Smooth muscle cell (in vitro differentiated cells): ENCODE results near the gene NPY5R. TPM values are rescaled to one million over a fixed set of nuclear protein-coding genes. Genes with fewer than 3 reads are reported as not detected.

ENCODE experiments used
- DNase-seq: peaks from one replicate; lab custom pipeline; 2025; ENCODE audit not compliant: unreplicated experiment; lab: John Stamatoyannopoulos, UW
- H2AFZ ChIP-seq: fragments of 200-600 bp; sonication (generic); 2 replicates; pipeline ENCODE4 v1.6.0; 2016; ENCODE audit warnings: antibody characterized with exemption, low read depth, mild to moderate bottlenecking
- H3F3A ChIP-seq: fragments of 200-600 bp; sonication (generic); 2 replicates; pipeline ENCODE4 v1.6.0; 2017; ENCODE audit warnings: antibody characterized with exemption, low read depth
- H3K27ac ChIP-seq: fragments of 200-600 bp; sonication (generic); 2 replicates; pipeline ENCODE4 v1.5.1; 2016; ENCODE audit warnings: low read depth, mild to moderate bottlenecking
- H3K27me3 ChIP-seq: fragments of 200-600 bp; sonication (generic); 2 replicates; pipeline ENCODE4 v1.6.1; 2016; ENCODE audit warnings: low read depth, mild to moderate bottlenecking
- H3K36me3 ChIP-seq: fragments of 200-600 bp; sonication (generic); 2 replicates; pipeline ENCODE4 v1.5.1; 2016; ENCODE audit warnings: low read depth
- H3K4me1 ChIP-seq: fragments of 200-600 bp; sonication (generic); 2 replicates; pipeline ENCODE4 v1.5.1; 2016; ENCODE audit warnings: low read depth
- H3K4me2 ChIP-seq: fragments of 200-600 bp; sonication (generic); 2 replicates; pipeline ENCODE4 v1.6.0; 2016; ENCODE audit warnings: mild to moderate bottlenecking
- H3K4me3 ChIP-seq: fragments of 200-600 bp; sonication (generic); 2 replicates; pipeline ENCODE4 v1.5.1; 2016; ENCODE audit warnings: mild to moderate bottlenecking
- H3K79me2 ChIP-seq: fragments of 200-600 bp; sonication (generic); 2 replicates; pipeline ENCODE4 v1.6.0; 2016; ENCODE audit warnings: low read depth, mild to moderate bottlenecking
- H3K9ac ChIP-seq: fragments of 200-600 bp; sonication (generic); 2 replicates; pipeline ENCODE4 v1.6.0; 2016; ENCODE audit warnings: low read depth
- H3K9me3 ChIP-seq: fragments of 200-600 bp; sonication (generic); replicated peaks from 2 replicates; pipeline ENCODE4 v1.5.1; 2016; ENCODE audit warnings: low read depth
- H4K20me1 ChIP-seq: fragments of 200-600 bp; sonication (generic); 2 replicates; pipeline ENCODE4 v1.6.0; 2016; ENCODE audit warnings: low read depth
- WGBS: methylation state at CpG from one replicate; pipeline ENCODE4 v1.1.7; 2016; ENCODE audit warnings: low lambda C conversion rate; 5-methylcytosine and 5-hydroxymethylcytosine counted together
- polyA plus RNA-seq: library from polyadenylated mRNA; unstranded; fragments of >200 nt; fragmentation: Nextera tagmentation; extraction: Ambion mirVana; gene quantifications from 2 replicates; pipeline ENCODE4 v1.2.1, GENCODE V29; 2016
- total RNA-seq: library from RNA; depleted of rRNA; stranded (reverse); fragments of >200 nt; gene quantifications from 2 replicates; pipeline ENCODE4 v1.2.3, GENCODE V29; 2014
- TF ChIP-seq, protein P1 (sequence below): fragments of 200-600 bp; sonication (generic); IDR thresholded peaks from 2 replicates; pipeline ENCODE4 v1.5.1; 2017; ENCODE audit warnings: borderline replicate concordance, mild to moderate bottlenecking, antibody characterized with exemption; ENCODE audit not compliant: insufficient read depth, poor library complexity, severe bottlenecking

NPY5R gene
- total and polyA plus RNA-seq, 2 experiments from 2014 or later = 1.4 to 5.5 TPM

DNA sequence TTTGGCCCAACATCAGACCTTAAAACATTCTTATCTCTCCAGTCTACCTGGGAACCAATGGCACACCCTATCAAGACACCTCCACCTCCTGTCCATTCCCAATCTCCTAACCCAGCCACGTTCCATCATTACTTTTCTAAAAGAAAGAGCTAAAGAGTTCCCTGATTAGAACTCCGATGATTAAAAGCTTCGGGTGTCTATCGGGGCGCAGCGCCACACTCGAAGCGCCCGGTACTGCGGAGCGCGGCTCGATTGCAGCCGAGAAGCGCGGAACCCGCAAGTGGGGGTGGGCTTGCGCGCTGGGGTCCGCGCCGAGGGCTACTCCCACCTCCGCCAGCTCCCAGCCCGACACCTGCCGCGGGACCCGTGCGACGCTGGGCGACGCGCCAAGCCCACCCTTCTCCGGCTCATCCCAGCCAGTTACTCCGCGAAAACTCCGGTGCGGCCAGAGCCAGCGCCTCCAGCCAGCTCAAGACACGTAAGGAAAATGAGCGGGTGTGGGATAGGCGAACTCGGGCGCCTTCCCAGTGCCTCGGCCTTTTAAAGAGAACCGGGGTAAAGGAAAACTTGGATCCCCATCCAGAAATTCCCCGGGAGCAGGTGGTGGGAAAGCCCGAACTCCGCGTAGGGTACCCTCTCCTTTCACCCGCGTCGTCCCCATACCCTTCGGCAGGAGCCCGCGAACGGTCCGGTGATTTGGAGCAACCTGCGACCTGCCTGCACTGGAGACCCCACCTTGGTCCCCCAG, 11.9 kb upstream of the NPY5R start:
- Histone ChIP-seq H3K36me3 (no peaks in the 10 kb centered on the region), H3K4me3 (peak overlapping the region; percentile 72), H3K4me2 (peak overlapping the region; percentile 92), H3K27me3 (peaks cover 14% of the 10 kb centered on the region), H3K27ac (no peak overlapping the region), H3K9me3 (no peaks in the 10 kb centered on the region), H3K79me2 (peaks cover 36% of the 10 kb centered on the region), H2AFZ (peak overlapping the region; percentile 92), H3K4me1 (no peaks in the 10 kb centered on the region), H4K20me1 (no peaks in the 10 kb centered on the region), H3F3A (no peaks in the 10 kb centered on the region), H3K9ac (no peak overlapping the region)
- TF ChIP-seq, protein P1, sequence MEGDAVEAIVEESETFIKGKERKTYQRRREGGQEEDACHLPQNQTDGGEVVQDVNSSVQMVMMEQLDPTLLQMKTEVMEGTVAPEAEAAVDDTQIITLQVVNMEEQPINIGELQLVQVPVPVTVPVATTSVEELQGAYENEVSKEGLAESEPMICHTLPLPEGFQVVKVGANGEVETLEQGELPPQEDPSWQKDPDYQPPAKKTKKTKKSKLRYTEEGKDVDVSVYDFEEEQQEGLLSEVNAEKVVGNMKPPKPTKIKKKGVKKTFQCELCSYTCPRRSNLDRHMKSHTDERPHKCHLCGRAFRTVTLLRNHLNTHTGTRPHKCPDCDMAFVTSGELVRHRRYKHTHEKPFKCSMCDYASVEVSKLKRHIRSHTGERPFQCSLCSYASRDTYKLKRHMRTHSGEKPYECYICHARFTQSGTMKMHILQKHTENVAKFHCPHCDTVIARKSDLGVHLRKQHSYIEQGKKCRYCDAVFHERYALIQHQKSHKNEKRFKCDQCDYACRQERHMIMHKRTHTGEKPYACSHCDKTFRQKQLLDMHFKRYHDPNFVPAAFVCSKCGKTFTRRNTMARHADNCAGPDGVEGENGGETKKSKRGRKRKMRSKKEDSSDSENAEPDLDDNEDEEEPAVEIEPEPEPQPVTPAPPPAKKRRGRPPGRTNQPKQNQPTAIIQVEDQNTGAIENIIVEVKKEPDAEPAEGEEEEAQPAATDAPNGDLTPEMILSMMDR = no peak
- DNase-seq = no peak
- 1% methylated on average over 58 of the region's 58 CpGs for WGBS

DNA sequence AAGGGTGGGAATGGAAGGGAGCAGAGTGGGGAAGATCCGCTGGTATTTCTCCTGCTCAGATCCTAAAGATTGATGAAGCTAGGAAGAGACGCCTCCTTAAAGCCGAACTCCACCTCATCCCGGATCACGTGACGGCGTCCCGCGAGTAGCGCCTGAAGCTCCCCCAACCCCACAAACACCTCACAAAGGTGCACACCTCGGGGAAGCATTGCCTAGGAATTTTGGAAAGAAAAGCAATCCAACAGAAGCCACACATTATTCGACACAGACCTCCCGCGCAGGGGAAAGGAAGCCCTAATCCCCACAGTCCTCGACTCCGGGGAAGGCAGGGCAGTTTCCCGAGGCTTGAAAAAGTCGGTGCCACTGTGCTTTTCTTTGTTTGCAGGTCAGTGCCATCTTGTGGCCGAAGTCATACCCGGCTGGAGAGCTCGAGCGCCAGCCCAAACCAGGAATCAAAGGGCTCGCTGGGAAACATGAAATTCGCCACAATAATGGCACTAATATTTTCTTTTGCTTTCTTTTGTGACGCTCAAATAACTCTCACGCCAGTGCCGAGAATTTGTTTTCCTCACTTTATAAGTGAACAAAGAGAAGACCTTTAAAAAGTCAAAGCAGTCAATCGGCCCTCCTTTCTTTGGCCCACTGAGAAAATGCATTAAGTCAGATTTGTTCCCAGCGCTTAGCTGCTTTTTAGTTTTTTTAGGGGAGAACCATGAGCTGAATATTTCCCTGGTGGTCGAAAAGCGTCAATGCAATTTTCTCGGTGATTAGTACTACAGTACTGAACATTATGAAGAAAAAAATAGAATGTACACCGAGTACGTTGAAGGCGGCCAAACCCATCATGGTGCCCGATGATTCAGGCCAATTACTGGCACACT, 10.9 kb upstream of the NPY5R start, which contains the start of gene NPY1R:
NPY1R (minus strand) TSS at position 71 of the 881 bp plus-strand sequence. CDS start 6,042 bp downstream, outside the sequence.
- H3K27ac ChIP-seq = peak within 1 kb of the TSS; percentile 21

DNA sequence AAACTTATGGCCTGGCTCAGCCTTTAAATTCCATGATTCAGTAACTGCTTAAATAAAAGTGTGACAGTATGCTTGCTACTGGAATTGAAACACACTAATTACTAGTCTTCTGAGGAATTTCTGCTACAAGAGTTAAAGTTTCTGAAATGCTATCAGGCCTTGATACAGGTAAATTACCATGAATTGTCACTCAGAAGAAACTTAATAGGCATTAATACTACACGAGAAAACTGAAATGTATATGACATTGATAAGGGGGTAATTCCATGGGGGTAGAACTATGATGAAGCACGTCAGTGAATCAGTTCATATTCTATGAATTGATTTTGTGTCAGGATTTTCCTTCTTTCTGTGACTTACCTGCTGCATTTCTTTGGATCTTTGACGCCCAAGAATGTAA, 8.3 kb upstream of the NPY5R start:
- no peaks in the 10 kb centered on the region for H3K9me3 ChIP-seq
- no peak overlapping the region for H3K4me2 ChIP-seq
- no peak for DNase-seq
- no peaks in the 10 kb centered on the region for H3K4me1 ChIP-seq
- 85% methylated on average over 3 of the region's 3 CpGs for WGBS
- H3K4me3 ChIP-seq = no peak overlapping the region
- no peak overlapping the region for H3K9ac ChIP-seq
- H4K20me1 ChIP-seq = no peaks in the 10 kb centered on the region
- no peaks in the 10 kb centered on the region for H3K36me3 ChIP-seq
- TF ChIP-seq, protein P1 = no peak
- peaks cover 13% of the 10 kb centered on the region for H3K79me2 ChIP-seq
- peaks cover 27% of the 10 kb centered on the region for H3K27me3 ChIP-seq
- no peaks in the 10 kb centered on the region for H3F3A ChIP-seq
- no peak overlapping the region for H3K27ac ChIP-seq
- no peak overlapping the region for H2AFZ ChIP-seq

More for the DNA sequence above, 10.9 kb upstream of the NPY5R start, which contains the start of gene NPY1R:
- Histone ChIP-seq H3K4me3 (peak within 1 kb of the TSS; percentile 72), H3K4me2 (peak within 1 kb of the TSS; percentile 92), H3K9ac (peak within 1 kb of the TSS; percentile 49), H3K79me2 (peaks cover 35% of the 10 kb centered on the region), H3K4me1 (no peaks in the 10 kb centered on the region), H2AFZ (peak within 1 kb of the TSS; percentile 92), H3K27me3 (peaks cover 14% of the 10 kb centered on the region), H3F3A (no peaks in the 10 kb centered on the region), H3K36me3 (no peaks in the 10 kb centered on the region), H4K20me1 (no peaks in the 10 kb centered on the region), H3K9me3 (no peaks in the 10 kb centered on the region)
- peak; percentile 37 for DNase-seq
- 12% methylated on average over 36 of the region's 36 CpGs for WGBS
- TF ChIP-seq, protein P1 = peak; percentile 57
